Measurements from ENCODE around the gene BCL2L1.

Gene BCL2L1

DNA sequence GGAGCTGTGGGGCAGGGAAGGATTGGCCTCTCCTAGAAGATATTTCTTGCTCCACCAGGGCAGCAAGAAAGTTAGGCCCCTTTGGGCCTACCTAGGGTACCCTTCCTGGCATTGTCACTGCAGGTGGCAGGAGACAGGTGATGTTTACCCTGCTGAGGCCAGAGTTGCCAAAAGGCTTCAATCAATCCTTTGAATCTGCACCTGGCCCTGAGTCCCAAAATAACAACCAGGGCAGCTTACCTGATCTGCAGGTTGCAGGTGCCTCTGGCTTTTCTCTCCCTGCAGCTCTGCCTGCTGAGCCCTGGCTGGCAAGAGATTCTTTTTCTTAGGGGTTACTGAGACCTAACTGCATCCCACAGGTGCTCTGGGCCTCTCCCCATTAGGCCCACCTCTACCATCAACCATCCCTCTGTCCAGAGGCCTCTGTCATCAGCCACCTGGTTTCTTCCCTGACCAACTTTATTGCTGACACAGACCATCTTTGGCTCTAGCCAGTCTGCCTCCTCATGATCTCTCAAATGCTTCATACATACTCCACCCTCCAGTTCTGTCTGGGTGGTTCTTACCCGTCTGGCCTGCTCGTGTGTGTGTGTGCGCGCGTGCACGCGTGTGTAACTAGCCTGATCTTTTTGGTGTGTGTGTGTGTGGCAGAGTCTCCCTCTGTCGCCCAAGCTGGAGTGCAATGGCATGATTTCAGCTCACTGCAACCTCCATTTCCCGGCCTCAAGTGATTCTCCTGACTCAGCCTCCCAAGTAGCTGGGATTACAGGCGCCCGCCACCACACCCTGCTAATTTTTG lies 13.7 kb downstream of the BCL2L1 start:
- DNase-seq (ENCODE audit: low read depth), result no peak

DNA sequence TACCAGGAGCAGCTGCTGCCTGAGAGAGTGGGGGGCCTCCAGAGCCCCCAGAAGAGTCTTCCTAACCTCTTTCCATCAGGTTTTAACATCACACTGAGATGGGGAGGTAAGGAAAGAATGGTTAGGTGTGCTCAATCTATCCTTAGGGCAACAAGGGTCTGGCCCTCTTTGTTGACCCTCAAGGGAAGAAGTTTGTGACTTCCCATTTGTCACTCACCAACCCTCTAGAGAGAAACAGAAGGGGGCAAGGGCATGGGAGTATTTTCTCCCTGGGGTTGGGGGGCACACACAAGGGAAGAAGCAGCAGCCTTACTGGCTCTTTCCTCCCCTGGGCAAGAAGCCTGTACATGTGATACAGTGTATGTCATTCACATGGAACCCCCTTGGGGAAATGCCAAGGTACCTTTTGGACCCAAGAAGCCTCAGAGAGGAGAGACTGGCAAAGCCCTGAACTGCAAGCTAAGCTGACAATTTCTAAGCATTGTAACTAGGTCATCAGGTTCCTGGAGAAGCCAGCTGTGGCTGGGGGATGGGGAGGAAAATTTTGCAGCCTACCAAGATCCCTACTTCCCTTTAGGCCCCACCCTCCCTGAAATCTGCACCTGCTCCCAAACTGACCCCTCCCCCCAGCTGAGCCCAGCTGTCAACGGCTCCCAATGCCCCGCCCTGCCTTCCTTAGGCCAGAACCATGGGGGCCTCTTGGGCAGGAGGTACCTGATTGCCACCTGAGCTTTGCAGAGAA lies 14.5 kb downstream of the BCL2L1 start:
- no peak for DNase-seq (ENCODE audit: low read depth)

DNA sequence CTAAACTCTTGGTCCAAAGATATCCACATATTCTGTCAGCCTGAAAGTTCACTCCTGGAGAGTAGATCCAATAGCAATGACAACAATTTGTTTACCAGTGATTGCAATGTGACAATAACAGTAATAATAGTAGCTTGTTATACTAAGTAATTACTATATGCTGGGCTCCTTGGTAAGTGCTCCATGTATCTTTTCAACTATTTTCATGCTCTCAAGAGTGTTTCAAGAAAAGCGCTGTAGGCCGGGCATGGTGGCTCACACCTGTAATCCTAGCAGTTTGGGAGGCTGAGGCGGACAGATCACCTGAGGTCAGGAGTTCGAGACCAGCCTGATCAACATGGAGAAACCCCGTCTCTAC lies 15.4 kb downstream of the BCL2L1 start:
- DNase-seq (ENCODE audit: low read depth), result no peak

DNA sequence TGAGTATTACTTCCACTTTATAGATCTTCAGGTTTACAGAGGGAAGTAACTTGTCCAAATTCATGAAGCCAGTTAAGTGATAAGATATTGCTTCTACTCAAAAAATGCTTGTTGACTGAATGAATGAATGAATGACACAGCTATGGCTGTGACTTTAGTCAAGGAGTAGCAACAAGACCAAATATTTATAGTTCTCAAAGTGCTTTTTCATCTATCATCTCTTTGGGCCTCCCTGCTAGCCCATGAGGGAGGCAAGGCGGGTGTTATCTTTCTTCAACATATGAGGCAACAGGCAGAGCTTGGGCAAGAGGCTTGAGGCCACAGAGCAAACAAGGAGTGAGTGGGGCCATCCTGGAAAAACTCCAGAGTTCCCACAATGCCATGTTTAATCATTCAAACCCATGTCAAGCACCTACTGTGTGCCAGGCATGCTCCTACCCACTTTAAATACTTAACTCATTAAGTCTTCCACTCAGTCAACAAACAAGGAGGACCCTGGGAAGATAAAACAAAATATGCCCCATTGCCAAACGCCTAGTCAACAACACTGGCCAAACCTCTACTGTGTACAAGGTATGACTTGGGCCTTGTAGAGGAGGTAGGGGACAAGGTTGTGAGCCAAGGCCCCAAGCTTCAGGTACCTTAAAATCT lies 15.9 kb downstream of the BCL2L1 start:
- DNase-seq (ENCODE audit: low read depth), result no peak

DNA sequence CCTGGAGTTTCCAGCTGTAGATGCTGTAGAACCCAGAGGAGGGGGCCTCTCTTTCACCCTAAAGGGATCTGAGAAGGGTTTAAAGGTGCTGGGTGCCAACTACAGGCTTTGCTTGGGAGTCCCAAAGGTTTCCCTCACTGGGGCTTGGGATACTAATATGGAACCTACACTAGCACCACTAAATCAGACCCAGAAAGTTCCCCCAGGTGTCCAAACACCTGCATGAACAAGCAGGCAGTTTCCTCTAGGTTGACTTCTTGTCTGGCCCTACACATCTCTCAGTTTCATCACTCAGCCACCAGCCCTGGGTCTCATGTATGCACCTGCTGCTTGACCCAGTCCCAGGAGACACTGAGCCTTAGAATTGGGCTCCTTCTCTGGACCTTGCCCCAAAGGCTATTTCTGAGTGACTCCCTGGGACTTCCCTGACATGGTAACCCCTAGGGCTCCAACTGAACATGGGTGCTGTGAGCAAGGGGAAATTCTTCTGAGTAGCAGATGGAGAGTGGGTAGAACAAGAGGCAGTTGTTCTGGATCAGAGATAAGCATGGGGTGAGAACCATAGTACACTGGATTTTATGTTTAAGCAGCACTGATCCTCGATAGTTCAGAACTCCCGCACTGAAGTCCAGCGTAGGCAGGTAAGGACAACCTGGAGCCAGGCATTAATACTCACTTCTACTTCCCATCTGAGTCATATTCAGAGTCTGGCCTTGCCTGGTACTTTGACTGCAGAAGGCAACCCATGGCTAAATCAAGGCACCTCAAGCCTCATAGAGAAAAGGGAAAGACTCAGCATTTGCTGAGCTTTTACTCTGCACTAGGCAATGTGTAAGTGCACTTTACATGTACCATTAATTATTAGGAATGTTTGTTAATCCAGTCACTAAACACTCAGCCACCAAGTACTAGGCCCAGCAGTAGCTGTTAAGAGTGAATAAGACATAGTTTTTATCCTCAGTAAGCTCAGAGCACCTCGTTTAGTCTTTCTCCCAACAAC lies 16.8 kb downstream of the BCL2L1 start:
- DNase-seq (ENCODE audit: low read depth), result no peak

DNA sequence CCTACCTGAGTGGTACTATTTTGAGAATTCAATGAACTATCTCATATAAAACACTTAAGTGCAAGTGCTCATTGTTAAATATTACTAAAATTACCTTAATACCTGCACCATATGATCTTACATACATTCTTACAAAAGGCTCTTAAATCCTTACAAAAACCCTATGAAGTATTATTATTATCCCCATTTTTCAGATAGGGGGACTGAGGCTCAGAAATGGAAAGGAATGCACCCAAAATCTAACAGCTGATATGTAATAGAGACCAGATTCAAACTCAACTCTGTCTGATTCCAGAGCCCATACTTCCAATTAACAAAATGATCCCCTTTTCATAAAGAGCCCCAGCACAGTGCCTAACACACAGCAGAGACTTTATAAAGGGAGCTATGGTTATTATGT lies 17.5 kb downstream of the BCL2L1 start:
- DNase-seq (ENCODE audit: low read depth), result no peak

DNA sequence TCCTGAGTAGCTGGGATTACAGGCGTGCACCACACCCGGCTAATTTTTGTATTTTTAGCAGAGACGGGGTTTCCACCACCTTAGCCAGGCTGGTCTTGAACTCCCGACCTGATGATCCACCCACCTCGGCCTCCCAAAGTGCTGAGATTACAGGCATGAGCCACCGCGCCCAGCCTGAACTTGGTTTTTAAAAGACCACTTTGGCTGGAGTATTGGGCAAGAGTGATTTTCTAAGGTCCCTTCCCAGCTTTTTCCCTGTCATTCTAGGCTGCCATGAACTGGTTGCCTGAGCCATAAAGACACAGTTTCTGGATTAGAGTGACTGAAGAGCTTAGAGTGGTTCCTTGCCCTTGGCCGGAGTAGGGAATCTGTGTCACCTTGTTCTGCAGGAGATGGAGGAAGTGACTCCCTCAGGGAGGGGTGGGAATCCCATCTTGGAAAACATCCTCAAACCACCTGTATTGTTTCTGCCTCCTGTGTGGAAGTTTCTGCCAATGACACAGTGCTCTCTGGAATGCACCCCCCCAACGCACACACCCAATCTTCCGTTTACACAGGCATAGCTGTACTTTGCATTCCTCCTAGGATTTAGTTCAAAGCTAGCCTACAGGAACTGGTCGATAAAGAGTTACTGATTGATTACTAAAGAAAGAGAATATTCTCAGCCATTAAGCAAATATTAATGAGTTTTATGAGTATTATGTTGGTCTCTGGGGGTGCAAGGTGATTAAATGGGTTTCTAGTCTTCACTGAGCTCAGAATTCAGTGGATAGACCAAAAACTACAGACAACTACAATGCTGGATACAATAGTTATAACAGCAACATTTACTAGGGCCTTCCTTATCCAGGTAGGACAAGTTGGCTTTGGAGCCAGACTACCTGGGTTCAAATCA lies 18.2 kb downstream of the BCL2L1 start:
- no peak for DNase-seq (ENCODE audit: low read depth)

DNA sequence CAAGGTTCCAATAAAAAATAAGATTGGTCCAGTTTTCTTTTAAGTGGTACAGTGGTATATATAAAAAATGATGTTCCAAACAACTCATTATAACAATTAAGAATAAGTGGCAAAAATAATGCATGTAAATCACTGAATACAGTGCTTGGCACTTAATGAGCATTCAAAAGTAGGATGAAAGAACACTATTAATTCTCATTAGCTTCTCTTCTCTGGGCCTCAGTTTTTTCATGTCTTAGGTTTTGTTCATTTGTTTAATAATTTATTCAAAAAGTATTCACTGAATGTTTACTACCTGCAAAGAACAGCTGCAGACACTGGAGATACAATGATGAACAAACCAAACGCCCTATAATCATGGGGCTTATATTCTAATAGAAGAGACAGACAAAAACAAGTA lies 21.1 kb downstream of the BCL2L1 start:
- DNase-seq (ENCODE audit: low read depth), result no peak

DNA sequence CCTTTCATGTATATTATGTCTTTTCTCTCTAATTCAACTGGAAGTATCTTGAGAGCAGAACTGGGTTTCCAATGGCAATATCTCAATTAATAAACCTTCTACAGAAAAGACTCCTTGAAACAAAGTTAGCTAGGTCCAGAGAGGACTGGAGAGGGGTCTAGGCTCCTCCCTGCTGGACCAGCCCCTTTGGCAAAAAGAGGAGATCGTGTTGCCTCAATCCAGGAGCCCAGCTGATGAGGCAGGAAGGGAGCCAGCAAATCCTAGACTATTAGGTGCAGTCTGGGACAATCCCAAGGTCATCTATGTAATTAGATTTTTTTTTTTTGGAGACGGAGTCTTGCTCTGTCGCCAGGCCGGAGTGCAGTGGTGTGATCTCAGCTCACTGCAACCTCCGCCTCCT lies 21.9 kb downstream of the BCL2L1 start:
- DNase-seq (ENCODE audit: low read depth), result no peak

DNA sequence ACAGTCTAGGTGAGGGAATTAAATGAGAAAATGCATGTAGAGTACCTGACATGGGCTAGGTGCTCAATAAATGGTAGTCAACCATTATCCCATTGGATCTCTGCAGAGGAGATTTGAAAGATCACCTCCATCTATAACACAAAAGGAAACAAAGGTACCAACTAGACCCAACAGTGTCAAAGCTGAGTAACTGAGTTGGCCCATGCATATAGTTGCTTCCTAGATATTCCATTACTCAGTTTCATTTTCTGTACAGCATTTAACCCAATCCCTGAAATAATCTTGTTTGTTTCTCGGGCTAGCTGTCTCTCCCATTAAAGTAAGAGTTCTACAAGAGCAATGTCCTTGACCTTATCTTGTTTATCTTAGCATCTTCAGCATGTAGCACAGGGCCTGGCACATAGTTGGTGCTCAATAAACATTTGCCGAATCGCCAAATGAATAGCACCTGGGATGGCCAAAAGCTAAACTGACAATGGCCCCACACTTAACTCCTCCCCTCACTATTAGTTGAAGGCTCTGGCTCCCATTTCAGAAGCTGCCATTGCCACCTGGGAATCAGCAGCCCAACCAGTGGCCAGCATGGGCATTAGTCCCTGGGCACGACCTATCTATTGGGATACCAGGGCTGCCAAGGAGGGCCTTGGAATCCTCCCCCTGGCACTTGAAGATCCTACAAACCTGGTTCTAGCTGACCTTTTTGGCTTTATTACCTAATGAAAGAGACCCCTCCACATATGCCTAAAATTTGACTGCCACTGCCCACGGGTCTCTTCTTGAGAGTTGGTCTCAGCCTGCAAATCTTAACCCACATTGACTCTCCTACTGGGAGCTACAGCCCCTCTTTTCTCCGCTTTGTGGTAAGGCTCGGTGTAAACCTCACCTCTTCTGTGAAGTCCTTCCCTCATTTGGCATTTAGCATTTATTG lies 22.6 kb downstream of the BCL2L1 start:
- no peak for DNase-seq (ENCODE audit: low read depth)

DNA sequence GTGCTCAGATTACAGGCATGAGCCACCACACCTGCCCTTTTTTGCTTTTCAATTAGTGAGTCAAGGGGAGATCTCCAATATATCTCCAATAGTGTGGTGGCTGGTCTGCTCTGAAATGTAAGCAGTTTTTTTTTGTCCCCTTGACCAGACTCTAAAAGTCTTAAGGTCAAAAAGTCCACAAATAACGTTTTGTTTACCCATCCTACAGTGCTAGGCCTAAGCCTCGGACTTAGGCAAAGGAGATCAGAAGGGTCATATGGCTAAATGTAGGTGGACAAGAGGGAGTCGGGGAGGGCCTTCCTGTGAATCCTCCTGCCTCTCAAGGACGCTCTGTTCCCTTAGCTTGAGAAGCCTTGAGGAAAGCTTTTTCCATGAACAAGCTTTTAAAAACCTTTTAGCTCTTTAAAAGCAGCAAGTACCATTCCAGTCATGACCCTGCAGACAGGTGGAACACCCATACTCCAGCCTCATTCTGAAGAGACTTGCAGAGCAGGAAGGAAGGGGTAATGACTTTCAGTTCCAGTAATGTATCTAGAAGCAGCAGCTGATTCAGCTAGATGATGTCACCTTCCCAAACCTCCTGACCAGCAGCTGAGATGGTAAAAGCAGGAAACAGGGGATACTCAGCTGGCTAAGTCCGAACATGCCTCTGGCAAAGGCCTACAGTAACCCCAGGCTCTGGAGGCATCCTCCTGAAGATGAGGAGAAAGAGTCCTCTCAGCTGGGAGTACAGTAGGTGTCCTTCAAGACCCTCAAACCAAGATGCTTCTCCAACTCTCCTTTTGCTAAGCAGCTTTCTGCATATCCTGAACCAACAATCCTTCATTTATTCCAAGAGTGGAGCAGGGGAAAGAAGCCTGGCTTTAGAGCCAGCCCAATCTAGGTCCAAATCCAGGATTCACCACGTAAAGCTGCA lies 23.6 kb downstream of the BCL2L1 start:
- DNase-seq (ENCODE audit: low read depth), result no peak

DNA sequence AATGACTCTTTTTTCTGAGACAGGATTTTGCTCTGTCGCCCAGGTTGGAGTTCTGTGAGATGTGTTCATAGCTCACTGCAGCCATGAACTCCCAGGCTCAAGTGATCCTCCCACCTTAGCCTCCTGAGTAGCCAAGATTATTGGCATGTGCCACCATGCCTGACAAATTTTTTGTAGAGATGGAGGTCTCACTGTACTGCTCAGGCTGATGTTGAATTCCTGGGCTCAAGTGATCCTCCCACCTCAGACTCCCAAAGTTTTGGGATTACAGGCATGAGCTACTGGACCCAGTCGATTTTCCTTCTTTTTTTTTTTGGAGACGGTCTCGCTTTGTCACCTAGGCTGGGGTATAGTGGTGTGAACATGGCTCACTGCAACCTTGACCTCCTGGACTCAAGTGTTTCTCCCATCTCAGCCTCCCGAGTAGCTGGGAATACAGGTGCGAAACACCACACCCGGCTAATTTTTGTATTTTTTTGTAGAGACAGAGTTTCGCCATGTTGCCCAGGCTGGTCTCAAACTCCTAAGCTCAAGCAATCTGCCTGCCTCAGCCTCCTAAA lies 24.3 kb downstream of the BCL2L1 start:
- no peak for DNase-seq (ENCODE audit: low read depth)

DNA sequence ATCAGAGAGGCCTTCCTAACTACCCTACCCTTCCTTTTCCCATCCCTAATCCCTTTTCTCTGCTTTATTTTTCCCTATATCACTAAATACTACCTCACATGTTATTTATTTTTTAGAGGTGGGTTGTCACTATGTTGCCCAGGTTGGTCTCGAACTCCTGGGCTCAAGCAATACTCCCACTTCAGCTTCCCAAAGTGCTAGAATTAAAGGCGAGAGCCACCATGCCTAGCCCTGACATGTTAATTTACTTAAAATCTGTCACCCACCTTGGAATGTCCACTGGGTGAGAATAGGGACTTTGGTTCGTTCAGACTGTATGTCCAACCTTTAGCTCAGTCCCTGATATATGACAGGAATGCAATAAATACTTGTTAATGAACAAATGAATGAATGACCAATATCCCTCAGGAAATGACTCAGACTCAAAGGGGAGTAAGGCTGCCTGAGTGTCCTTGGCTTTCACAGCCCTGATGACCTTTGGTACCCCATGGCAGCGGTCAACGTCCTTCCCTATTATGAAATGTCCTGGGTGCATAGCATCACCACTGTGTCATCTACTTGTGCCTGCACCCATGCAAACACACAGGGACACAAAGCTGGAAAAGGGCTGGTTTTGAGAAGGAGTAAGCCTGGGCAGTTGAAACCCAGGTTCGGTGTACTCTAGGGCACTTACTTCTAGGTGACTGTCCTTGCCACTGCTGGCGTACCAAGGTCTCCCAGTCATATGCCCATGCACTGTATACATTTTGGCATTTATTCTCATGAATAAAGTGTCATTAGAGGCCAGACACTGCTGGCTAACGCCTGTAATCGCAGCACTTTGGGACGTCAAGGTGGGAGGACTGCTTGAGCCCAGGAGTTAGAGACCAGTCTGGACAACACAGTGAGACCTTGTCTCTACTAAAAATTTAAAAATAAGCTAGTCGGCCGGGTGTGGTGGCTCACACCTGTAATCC lies 26.5 kb downstream of the BCL2L1 start:
- no peak for DNase-seq (ENCODE audit: low read depth)

DNA sequence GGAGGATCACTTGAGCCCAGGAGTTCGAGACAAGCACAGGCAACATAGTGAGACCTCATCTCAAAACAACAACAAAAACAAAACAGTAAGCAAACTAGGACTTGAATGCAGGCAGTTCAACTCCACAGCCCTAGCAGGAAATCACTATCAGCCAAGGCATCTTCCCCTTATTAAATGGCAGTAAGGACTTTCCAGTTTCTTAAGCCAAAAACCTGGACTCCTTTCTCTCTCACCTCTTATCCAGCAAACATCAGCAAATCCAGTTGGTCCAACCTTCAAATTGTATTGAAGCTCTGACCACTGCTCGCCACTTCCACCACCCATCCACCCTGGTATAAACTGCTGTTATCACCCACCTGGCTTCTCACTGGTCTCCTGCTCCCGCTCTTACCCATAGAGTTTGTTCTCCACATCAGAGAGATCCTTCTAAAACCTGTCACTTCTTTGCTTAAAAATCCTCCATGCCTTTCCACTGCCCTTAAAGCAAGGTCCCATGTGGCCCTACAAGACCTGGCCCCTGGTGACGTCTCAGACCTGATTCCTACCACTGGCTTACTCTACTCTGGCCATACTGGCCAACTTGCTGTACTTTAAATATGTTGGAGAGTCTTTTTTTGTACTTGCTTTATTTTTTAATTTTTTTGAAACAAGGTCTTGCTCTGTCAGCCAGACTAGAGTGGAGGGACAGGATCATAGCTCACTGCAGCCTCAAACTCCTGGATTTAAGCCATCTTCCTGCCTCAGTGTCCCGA lies 27.6 kb downstream of the BCL2L1 start:
- DNase-seq (ENCODE audit: low read depth), result no peak

DNA sequence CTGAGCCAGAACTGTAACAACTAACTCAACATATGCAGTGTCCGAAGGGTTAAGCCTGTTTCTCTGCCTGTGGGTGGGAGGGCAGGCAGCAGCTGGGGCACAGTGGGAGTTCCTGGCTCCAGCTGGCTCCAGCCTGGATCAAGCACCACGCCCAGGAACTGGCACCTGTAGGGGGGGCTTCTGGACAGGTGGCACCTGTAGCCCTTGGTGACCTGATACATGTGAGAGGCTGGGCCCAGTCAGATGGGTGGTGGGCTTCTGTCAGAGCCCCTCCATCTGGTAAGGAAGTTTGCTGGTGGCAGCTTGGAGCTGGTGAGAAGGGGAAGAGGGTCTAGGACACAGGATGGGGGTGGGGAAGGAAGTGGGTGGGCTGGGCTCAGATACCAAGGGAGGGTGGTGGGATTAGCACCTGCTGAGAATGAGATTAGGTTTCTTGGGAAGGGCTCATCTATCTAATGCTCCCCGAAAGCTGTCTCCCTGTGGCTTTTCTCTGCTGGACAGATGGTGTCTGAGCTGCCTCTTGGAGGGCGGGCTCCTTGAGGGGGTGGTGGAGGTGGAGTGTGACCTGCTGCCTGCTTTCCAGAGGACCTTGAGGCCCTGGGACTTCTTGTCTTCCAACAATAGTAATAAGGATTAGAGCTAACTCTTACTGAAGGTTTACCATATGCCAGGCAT lies 28.5 kb downstream of the BCL2L1 start:
- no peak for DNase-seq (ENCODE audit: low read depth)

DNA sequence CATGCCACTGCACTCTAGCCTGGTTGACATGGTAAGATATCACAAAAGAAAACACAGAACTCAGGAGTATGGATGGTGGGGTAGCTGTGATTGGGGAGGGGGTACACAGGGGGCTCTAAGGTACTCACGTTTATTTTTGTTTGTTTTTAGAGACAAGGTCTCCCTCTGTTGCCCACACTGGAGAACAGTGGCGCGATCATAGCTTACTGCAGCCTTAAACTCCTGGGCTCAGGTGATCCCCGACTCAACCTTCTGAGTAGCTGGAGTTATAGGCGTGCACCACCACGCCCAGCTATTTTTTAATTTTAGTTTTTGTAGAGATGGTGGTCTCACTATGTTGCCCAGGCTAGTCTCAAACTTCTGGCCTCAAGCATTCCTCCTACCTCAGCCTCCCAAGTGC lies 29.3 kb downstream of the BCL2L1 start:
- DNase-seq (ENCODE audit: low read depth), result no peak
